SJSA1 (cell line): ENCODE data around the gene ELOA. TPM values are rescaled to one million over a fixed set of nuclear protein-coding genes. Genes with fewer than 3 reads are reported as not detected.

ENCODE experiments used
- DNase-seq, 2 experiments: peaks; one replicate each; pipeline ENCODE4 v3.0.0-alpha.2; 2015 to 2020; ENCODE audit warnings: low spot score in 2 of 2, low read depth in 1 of 2
- H3K27ac ChIP-seq: fragments of 250-450 bp; sonication (Bioruptor Pico); 2 replicates; pipeline ENCODE4 v1.5.1; 2020; ENCODE audit warnings: mild to moderate bottlenecking, moderate library complexity
- H3K27me3 ChIP-seq: fragments of 250-450 bp; sonication (Bioruptor Pico); replicated peaks from 2 replicates; pipeline ENCODE4 v1.5.1; 2020; ENCODE audit warnings: mild to moderate bottlenecking, moderate library complexity
- H3K36me3 ChIP-seq: fragments of 250-450 bp; sonication (Bioruptor Pico); 2 replicates; pipeline ENCODE4 v1.5.1; 2020; ENCODE audit warnings: mild to moderate bottlenecking
- H3K4me1 ChIP-seq: fragments of 250-450 bp; sonication (Bioruptor Pico); replicated peaks from 2 replicates; pipeline ENCODE4 v1.6.1; 2021; ENCODE audit warnings: mild to moderate bottlenecking
- H3K4me3 ChIP-seq: fragments of 250-450 bp; sonication (Bioruptor Pico); 2 replicates; pipeline ENCODE4 v1.5.1; 2020; ENCODE audit warnings: mild to moderate bottlenecking
- H3K9me3 ChIP-seq: fragments of 250-450 bp; sonication (Bioruptor Pico); replicated peaks from 2 replicates; pipeline ENCODE4 v1.5.1; 2020; ENCODE audit warnings: mild to moderate bottlenecking
- total RNA-seq: library from RNA; depleted of rRNA; stranded (reverse); fragments of >200 nt; shearing (Covaris generic); gene quantifications from 2 replicates; pipeline ENCODE4 v1.2.3, GENCODE V29; 2014

ELOA gene
- total RNA-seq, 1 experiment from 2014 or later, result 63.4 TPM

- DNase-seq, result peak; percentile 44 to 54
- H3K27me3 ChIP-seq, result no peaks in the 10 kb centered on the region
- H3K27ac ChIP-seq, result no peak overlapping the region
- no peaks in the 10 kb centered on the region for H3K9me3 ChIP-seq
- no peaks in the 10 kb centered on the region for H3K4me1 ChIP-seq
- peaks cover 90% of the 10 kb centered on the region for H3K36me3 ChIP-seq
- H3K4me3 ChIP-seq, result no peak overlapping the region
Observed at GRCh38 chr1:23751050-23751814, 8.0 kb downstream of the ELOA start.

GRCh38 chr1:23751815-23752200, 8.5 kb downstream of the ELOA start:
- Histone ChIP-seq H3K9me3 (no peaks in the 10 kb centered on the region), H3K36me3 (peaks cover 93% of the 10 kb centered on the region), H3K4me3 (no peak overlapping the region), H3K4me1 (no peaks in the 10 kb centered on the region), H3K27ac (no peak overlapping the region), H3K27me3 (no peaks in the 10 kb centered on the region)
- no peak for DNase-seq

- Histone ChIP-seq H3K36me3 (peaks cover 95% of the 10 kb centered on the region), H3K4me3 (no peak overlapping the region), H3K4me1 (no peaks in the 10 kb centered on the region), H3K9me3 (no peaks in the 10 kb centered on the region), H3K27ac (no peak overlapping the region), H3K27me3 (no peaks in the 10 kb centered on the region)
- DNase-seq, result no peak
Observed at GRCh38 chr1:23752909-23753308, 9.6 kb downstream of the ELOA start.

- Histone ChIP-seq H3K36me3 (peaks cover 98% of the 10 kb centered on the region), H3K4me3 (no peak overlapping the region), H3K4me1 (no peaks in the 10 kb centered on the region), H3K27ac (no peak overlapping the region), H3K9me3 (no peaks in the 10 kb centered on the region; the same call in 1 of the 2 replicates), H3K27me3 (no peaks in the 10 kb centered on the region)
- DNase-seq, result peak in 1 of 2 experiments; percentile 46
Observed at GRCh38 chr1:23756676-23757075, 13.4 kb downstream of the ELOA start.

- Histone ChIP-seq H3K36me3 (peaks cover 97% of the 10 kb centered on the region), H3K4me1 (no peaks in the 10 kb centered on the region), H3K9me3 (no peaks in the 10 kb centered on the region; the same call in 1 of the 2 replicates), H3K27me3 (no peaks in the 10 kb centered on the region), H3K27ac (no peak overlapping the region), H3K4me3 (no peak overlapping the region)
- no peak for DNase-seq
Observed at GRCh38 chr1:23757812-23758211, 14.5 kb downstream of the ELOA start.

- no peak for DNase-seq
- no peaks in the 10 kb centered on the region for H3K27me3 ChIP-seq
- no peaks in the 10 kb centered on the region for H3K4me1 ChIP-seq
- H3K4me3 ChIP-seq, result no peak overlapping the region
- H3K27ac ChIP-seq, result no peak overlapping the region
- peaks cover 95% of the 10 kb centered on the region for H3K36me3 ChIP-seq
- no peaks in the 10 kb centered on the region; the same call in 1 of the 2 replicates for H3K9me3 ChIP-seq
Observed at GRCh38 chr1:23759277-23759676, 16.0 kb downstream of the ELOA start.

GRCh38 chr1:23763041-23763577, 19.8 kb downstream of the ELOA start:
- no peak overlapping the region for H3K4me3 ChIP-seq
- peaks cover 69% of the 10 kb centered on the region for H3K36me3 ChIP-seq
- H3K4me1 ChIP-seq, result no peaks in the 10 kb centered on the region
- H3K27ac ChIP-seq, result no peak overlapping the region
- no peak for DNase-seq
- H3K27me3 ChIP-seq, result no peaks in the 10 kb centered on the region
- no peaks in the 10 kb centered on the region; the same call in 1 of the 2 replicates for H3K9me3 ChIP-seq

GRCh38 chr1:23768733-23769132, 25.5 kb downstream of the ELOA start:
- Histone ChIP-seq H3K36me3 (peaks cover 20% of the 10 kb centered on the region), H3K4me1 (no peaks in the 10 kb centered on the region), H3K9me3 (no peaks in the 10 kb centered on the region), H3K4me3 (no peak overlapping the region), H3K27ac (no peak overlapping the region), H3K27me3 (no peaks in the 10 kb centered on the region)
- no peak for DNase-seq

GRCh38 chr1:23772049-23772853, 29.0 kb downstream of the ELOA start:
- peak; percentile 57 to 86 for DNase-seq
- H3K27ac ChIP-seq, result no peak overlapping the region
- no peak overlapping the region for H3K4me3 ChIP-seq
- H3K9me3 ChIP-seq, result no peaks in the 10 kb centered on the region
- H3K4me1 ChIP-seq, result peaks cover under 1% of the 10 kb centered on the region
- peaks cover 4% of the 10 kb centered on the region for H3K36me3 ChIP-seq
- no peaks in the 10 kb centered on the region for H3K27me3 ChIP-seq

GRCh38 chr1:23772854-23773242, 29.6 kb downstream of the ELOA start:
- no peak for DNase-seq
- Histone ChIP-seq H3K9me3 (no peaks in the 10 kb centered on the region), H3K36me3 (peaks cover 4% of the 10 kb centered on the region), H3K27ac (no peak overlapping the region), H3K27me3 (no peaks in the 10 kb centered on the region), H3K4me1 (peaks cover 6% of the 10 kb centered on the region), H3K4me3 (no peak overlapping the region)

- no peak for DNase-seq
- no peaks in the 10 kb centered on the region for H3K9me3 ChIP-seq
- peaks cover 7% of the 10 kb centered on the region for H3K36me3 ChIP-seq
- H3K4me3 ChIP-seq, result no peak overlapping the region
- H3K4me1 ChIP-seq, result peaks cover 11% of the 10 kb centered on the region
- no peak overlapping the region for H3K27ac ChIP-seq
- H3K27me3 ChIP-seq, result no peaks in the 10 kb centered on the region
Observed at GRCh38 chr1:23774174-23774880, 31.1 kb downstream of the ELOA start.

GRCh38 chr1:23776217-23776616, 32.9 kb downstream of the ELOA start:
- H3K4me3 ChIP-seq, result no peak overlapping the region
- H3K4me1 ChIP-seq, result peaks cover 21% of the 10 kb centered on the region
- H3K36me3 ChIP-seq, result peaks cover 23% of the 10 kb centered on the region
- no peak for DNase-seq
- H3K27ac ChIP-seq, result no peak overlapping the region
- no peaks in the 10 kb centered on the region for H3K9me3 ChIP-seq
- H3K27me3 ChIP-seq, result no peaks in the 10 kb centered on the region

- Histone ChIP-seq H3K27me3 (no peaks in the 10 kb centered on the region), H3K9me3 (no peaks in the 10 kb centered on the region), H3K4me1 (peaks cover 21% of the 10 kb centered on the region), H3K36me3 (peaks cover 27% of the 10 kb centered on the region), H3K4me3 (peak within 1 kb of the TSS; percentile 98), H3K27ac (peak within 1 kb of the TSS; percentile 61)
- DNase-seq, result peak; percentile 73 to 84
Observed at GRCh38 chr1:23777979-23778814, 34.9 kb downstream of the ELOA start, which contains the start of gene PITHD1. Gene PITHD1, plus strand, starts transcription at chr1:23778418. Its CDS starts 98 bp downstream, at chr1:23778516.
